ENCODE results near the gene NANP.

The NANP gene

GRCh38 chr20:25626779-25627178 is 3.0 kb upstream of the NANP start:
- no peak overlapping the region for H3K9ac ChIP-seq (ENCODE audit: low read depth, low read length, poor library complexity, severe bottlenecking)
- H3K27me3 ChIP-seq (ENCODE audit: insufficient read depth, low read length, poor library complexity, severe bottlenecking) = no peaks in the 10 kb centered on the region
- H3K79me2 ChIP-seq (ENCODE audit: insufficient read depth, low read length) = peaks cover 41% of the 10 kb centered on the region
- no peaks in the 10 kb centered on the region for H3F3A ChIP-seq (ENCODE audit: low read depth)
- peaks cover 11% of the 10 kb centered on the region for H4K20me1 ChIP-seq (ENCODE audit: insufficient read depth, low read length, poor library complexity, severe bottlenecking)
- peaks cover 12% of the 10 kb centered on the region for H3K4me1 ChIP-seq (ENCODE audit: insufficient read depth, low read length, poor library complexity, severe bottlenecking)
- no peaks in the 10 kb centered on the region for H3K9me2 ChIP-seq (replicated peaks; ENCODE audit: low read depth, low read length)
- no peaks in the 10 kb centered on the region for H3K9me3 ChIP-seq (ENCODE audit: insufficient read depth, low read depth, low read length)
- TF ChIP-seq, protein P1, sequence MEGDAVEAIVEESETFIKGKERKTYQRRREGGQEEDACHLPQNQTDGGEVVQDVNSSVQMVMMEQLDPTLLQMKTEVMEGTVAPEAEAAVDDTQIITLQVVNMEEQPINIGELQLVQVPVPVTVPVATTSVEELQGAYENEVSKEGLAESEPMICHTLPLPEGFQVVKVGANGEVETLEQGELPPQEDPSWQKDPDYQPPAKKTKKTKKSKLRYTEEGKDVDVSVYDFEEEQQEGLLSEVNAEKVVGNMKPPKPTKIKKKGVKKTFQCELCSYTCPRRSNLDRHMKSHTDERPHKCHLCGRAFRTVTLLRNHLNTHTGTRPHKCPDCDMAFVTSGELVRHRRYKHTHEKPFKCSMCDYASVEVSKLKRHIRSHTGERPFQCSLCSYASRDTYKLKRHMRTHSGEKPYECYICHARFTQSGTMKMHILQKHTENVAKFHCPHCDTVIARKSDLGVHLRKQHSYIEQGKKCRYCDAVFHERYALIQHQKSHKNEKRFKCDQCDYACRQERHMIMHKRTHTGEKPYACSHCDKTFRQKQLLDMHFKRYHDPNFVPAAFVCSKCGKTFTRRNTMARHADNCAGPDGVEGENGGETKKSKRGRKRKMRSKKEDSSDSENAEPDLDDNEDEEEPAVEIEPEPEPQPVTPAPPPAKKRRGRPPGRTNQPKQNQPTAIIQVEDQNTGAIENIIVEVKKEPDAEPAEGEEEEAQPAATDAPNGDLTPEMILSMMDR (conservative IDR thresholded peaks at IDR 0.05; ENCODE audit: low read length) = no peak
- TF ChIP-seq EZH2phosphoT487 (IDR thresholded peaks at IDR 0.05; ENCODE audit: borderline replicate concordance) = no peak
- no peak overlapping the region for H3K4me3 ChIP-seq (ENCODE audit: low read length, poor library complexity, severe bottlenecking)
- no peak overlapping the region for H2AFZ ChIP-seq (ENCODE audit: low read length)
- H3K4me2 ChIP-seq (ENCODE audit: low read depth, low read length, poor library complexity, severe bottlenecking) = no peak overlapping the region
- no peaks in the 10 kb centered on the region for H3K36me3 ChIP-seq (ENCODE audit: insufficient read depth, low read length)

GRCh38 chr20:25624500-25624939 is 706 bp upstream of the NANP start:
- Histone ChIP-seq H3K4me2 (ENCODE audit: low read depth, low read length, poor library complexity, severe bottlenecking) (peak overlapping the region; percentile 96), H2AFZ (ENCODE audit: low read length) (peak overlapping the region; percentile 93), H3K4me3 (ENCODE audit: low read length, poor library complexity, severe bottlenecking) (peak overlapping the region; percentile 87), H3F3A (ENCODE audit: low read depth) (no peaks in the 10 kb centered on the region), H3K27me3 (ENCODE audit: insufficient read depth, low read length, poor library complexity, severe bottlenecking) (no peaks in the 10 kb centered on the region), H3K9ac (ENCODE audit: low read depth, low read length, poor library complexity, severe bottlenecking) (peak overlapping the region; percentile 98), H3K79me2 (ENCODE audit: insufficient read depth, low read length) (peaks cover 63% of the 10 kb centered on the region), H3K36me3 (ENCODE audit: insufficient read depth, low read length) (no peaks in the 10 kb centered on the region), H4K20me1 (ENCODE audit: insufficient read depth, low read length, poor library complexity, severe bottlenecking) (peaks cover 23% of the 10 kb centered on the region), H3K9me3 (ENCODE audit: insufficient read depth, low read depth, low read length) (no peaks in the 10 kb centered on the region), H3K4me1 (ENCODE audit: insufficient read depth, low read length, poor library complexity, severe bottlenecking) (peaks cover 30% of the 10 kb centered on the region), H3K9me2 (replicated peaks; ENCODE audit: low read depth, low read length) (no peaks in the 10 kb centered on the region)
- TF ChIP-seq, protein P1 (conservative IDR thresholded peaks at IDR 0.05; ENCODE audit: low read length) = no peak
- no peak for TF ChIP-seq EZH2phosphoT487 (IDR thresholded peaks at IDR 0.05; ENCODE audit: borderline replicate concordance)

- Histone ChIP-seq H3K27me3 (ENCODE audit: insufficient read depth, low read length, poor library complexity, severe bottlenecking) (no peaks in the 10 kb centered on the region), H3K79me2 (ENCODE audit: insufficient read depth, low read length) (peaks cover 76% of the 10 kb centered on the region), H3K4me1 (ENCODE audit: insufficient read depth, low read length, poor library complexity, severe bottlenecking) (peaks cover 40% of the 10 kb centered on the region), H2AFZ (ENCODE audit: low read length) (peak overlapping the region; percentile 93), H3F3A (ENCODE audit: low read depth) (no peaks in the 10 kb centered on the region), H3K9me3 (ENCODE audit: insufficient read depth, low read depth, low read length) (no peaks in the 10 kb centered on the region), H3K36me3 (ENCODE audit: insufficient read depth, low read length) (no peaks in the 10 kb centered on the region), H3K4me3 (ENCODE audit: low read length, poor library complexity, severe bottlenecking) (peak overlapping the region; percentile 87), H3K9ac (ENCODE audit: low read depth, low read length, poor library complexity, severe bottlenecking) (peak overlapping the region; percentile 98), H4K20me1 (ENCODE audit: insufficient read depth, low read length, poor library complexity, severe bottlenecking) (peaks cover 32% of the 10 kb centered on the region), H3K9me2 (replicated peaks; ENCODE audit: low read depth, low read length) (no peaks in the 10 kb centered on the region), H3K4me2 (ENCODE audit: low read depth, low read length, poor library complexity, severe bottlenecking) (peak overlapping the region; percentile 96)
- TF ChIP-seq, protein P1 (conservative IDR thresholded peaks at IDR 0.05; ENCODE audit: low read length) = no peak
- no peak for TF ChIP-seq EZH2phosphoT487 (IDR thresholded peaks at IDR 0.05; ENCODE audit: borderline replicate concordance)
Observed at GRCh38 chr20:25623225-25623735, 534 bp downstream of the NANP start.

All from Loucy (cell line).